Lower leg skin (tissue), 3 donors: ENCODE measurements around the gene IGSF22.

Experiments used
- POLR2A ChIP-seq, 2 donors: fragments of 450-650 bp; IDR thresholded peaks; one replicate each; pipeline ENCODE4 v1.6.1; 2016 to 2017; ENCODE audit warnings: antibody characterized with exemption in 2 of 2, mild to moderate bottlenecking in 1 of 2, moderate library complexity in 1 of 2
- TF ChIP-seq, protein P1 (sequence below), 3 donors: fragments of 450-650 bp; IDR thresholded peaks; one replicate each; pipeline ENCODE4 v1.5.1; 2016; ENCODE audit warnings: antibody characterized with exemption in 3 of 3, mild to moderate bottlenecking in 3 of 3, moderate library complexity in 2 of 3

DNA sequence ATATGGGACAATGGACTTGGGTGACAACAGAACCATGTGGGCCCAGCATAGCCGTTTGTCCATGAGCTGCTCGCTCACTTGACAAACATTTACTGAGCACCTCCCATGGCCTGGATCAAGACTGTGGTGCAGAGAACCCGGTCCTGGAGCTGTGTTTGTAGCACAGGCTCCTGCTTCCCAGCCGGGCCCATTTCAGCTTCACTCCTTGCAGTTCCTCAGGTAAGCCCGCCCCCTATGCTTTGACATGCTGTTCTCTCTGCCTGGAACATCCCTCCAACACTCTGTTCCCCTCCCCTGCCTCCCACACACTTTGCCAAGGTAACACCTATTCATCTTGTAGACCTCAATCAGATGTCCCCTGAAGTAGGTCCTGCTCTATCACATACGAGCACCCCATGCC, 19.3 kb upstream of the IGSF22 start:
- TF ChIP-seq, protein P1, sequence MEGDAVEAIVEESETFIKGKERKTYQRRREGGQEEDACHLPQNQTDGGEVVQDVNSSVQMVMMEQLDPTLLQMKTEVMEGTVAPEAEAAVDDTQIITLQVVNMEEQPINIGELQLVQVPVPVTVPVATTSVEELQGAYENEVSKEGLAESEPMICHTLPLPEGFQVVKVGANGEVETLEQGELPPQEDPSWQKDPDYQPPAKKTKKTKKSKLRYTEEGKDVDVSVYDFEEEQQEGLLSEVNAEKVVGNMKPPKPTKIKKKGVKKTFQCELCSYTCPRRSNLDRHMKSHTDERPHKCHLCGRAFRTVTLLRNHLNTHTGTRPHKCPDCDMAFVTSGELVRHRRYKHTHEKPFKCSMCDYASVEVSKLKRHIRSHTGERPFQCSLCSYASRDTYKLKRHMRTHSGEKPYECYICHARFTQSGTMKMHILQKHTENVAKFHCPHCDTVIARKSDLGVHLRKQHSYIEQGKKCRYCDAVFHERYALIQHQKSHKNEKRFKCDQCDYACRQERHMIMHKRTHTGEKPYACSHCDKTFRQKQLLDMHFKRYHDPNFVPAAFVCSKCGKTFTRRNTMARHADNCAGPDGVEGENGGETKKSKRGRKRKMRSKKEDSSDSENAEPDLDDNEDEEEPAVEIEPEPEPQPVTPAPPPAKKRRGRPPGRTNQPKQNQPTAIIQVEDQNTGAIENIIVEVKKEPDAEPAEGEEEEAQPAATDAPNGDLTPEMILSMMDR (IDR thresholded peaks at IDR 0.05), result no peak
- TF ChIP-seq POLR2A (IDR thresholded peaks at IDR 0.05), result no peak
